ENCODE data around the gene KCNQ5.
A peak's percentile ranks its signal among the peaks of the same experiment; 100 is the strongest.
"Not testable (repeated sequence)": the region's sequence is repeated elsewhere in the genome, so short reads cannot be mapped to it uniquely, and the experiment has no call there.

Gene KCNQ5

GRCh38 chr6:73180763-73181619 is 559.1 kb downstream of the KCNQ5 start:
- DNase-seq (ENCODE audit: low spot score): peak; percentile 58

- no peak for DNase-seq (ENCODE audit: low spot score)
Measured at GRCh38 chr6:73182021-73182607, 560.2 kb downstream of the KCNQ5 start.

- not testable (repeated sequence) for DNase-seq (ENCODE audit: low spot score)
Measured at GRCh38 chr6:73193302-73193701, 571.4 kb downstream of the KCNQ5 start.

GRCh38 chr6:73194744-73195143 is 572.9 kb downstream of the KCNQ5 start:
- no peak for DNase-seq (ENCODE audit: low spot score)

- DNase-seq (ENCODE audit: low spot score): no peak
Measured at GRCh38 chr6:73200247-73200646, 578.4 kb downstream of the KCNQ5 start.

GRCh38 chr6:73200735-73201134 is 578.9 kb downstream of the KCNQ5 start:
- DNase-seq (ENCODE audit: low spot score): no peak

- no peak for DNase-seq (ENCODE audit: low spot score)
Measured at GRCh38 chr6:73203098-73203497, 581.2 kb downstream of the KCNQ5 start.

- DNase-seq (ENCODE audit: low spot score): no peak
Measured at GRCh38 chr6:73204252-73204651, 582.4 kb downstream of the KCNQ5 start.

GRCh38 chr6:73207221-73207837 is 585.5 kb downstream of the KCNQ5 start:
- no peak for DNase-seq (ENCODE audit: low spot score)

- no peak for DNase-seq (ENCODE audit: low spot score)
Measured at GRCh38 chr6:73209117-73209516, 587.3 kb downstream of the KCNQ5 start.

GRCh38 chr6:73216859-73217258 is 595.0 kb downstream of the KCNQ5 start:
- no peak for DNase-seq (ENCODE audit: low spot score)

- DNase-seq (ENCODE audit: low spot score): no peak
Measured at GRCh38 chr6:73225396-73225795, 603.5 kb downstream of the KCNQ5 start, which contains the start of gene KHDC1L. Gene KHDC1L, minus strand, starts transcription at chr6:73225496. Its CDS starts 88 bp downstream, at chr6:73225408.

- no peak for DNase-seq (ENCODE audit: low spot score)
Measured at GRCh38 chr6:73227606-73228255, 605.9 kb downstream of the KCNQ5 start.

GRCh38 chr6:73231986-73232391 is 610.1 kb downstream of the KCNQ5 start:
- no peak for DNase-seq (ENCODE audit: low spot score)

- DNase-seq (ENCODE audit: low spot score): no peak
Measured at GRCh38 chr6:73233048-73233447, 611.2 kb downstream of the KCNQ5 start.

GRCh38 chr6:73233971-73234370 is 612.1 kb downstream of the KCNQ5 start:
- not testable (repeated sequence) for DNase-seq (ENCODE audit: low spot score)

GRCh38 chr6:73234733-73235132 is 612.9 kb downstream of the KCNQ5 start:
- DNase-seq (ENCODE audit: low spot score): no peak

- DNase-seq (ENCODE audit: low spot score): no peak
Measured at GRCh38 chr6:73236144-73236750, 614.4 kb downstream of the KCNQ5 start.

GRCh38 chr6:73240730-73241129 is 618.9 kb downstream of the KCNQ5 start:
- DNase-seq (ENCODE audit: low spot score): no peak

GRCh38 chr6:73242001-73242400 is 620.1 kb downstream of the KCNQ5 start:
- DNase-seq (ENCODE audit: low spot score): no peak
